ENCODE results near the gene MED12L.

MED12L gene

DNA sequence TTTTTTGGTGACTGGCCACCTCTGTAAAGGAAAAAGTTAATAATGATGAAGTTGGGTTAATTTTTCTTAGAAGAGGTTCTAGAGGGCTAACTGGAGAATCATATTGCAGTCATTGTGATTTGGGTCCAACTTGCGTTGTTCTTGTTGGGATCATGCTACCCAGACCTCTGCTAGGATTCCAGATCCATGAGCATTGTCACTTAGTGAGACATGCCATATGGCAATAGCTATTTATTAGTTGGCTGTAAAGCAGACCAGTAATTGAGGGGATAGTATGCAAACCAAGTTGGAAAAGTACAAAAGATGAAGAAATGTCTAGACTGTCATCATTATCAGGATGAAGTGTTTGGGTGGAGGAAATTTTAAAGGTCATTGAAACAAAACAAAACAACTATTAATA, 329.8 kb downstream of the MED12L start:
- Histone ChIP-seq H3K36me3 (ENCODE audit: control insufficient read depth in 1 of 2, insufficient read depth in 2 of 2, low read length in 2 of 2) (no peaks in the 10 kb centered on the region), H3K27me3 (ENCODE audit: control insufficient read depth in 1 of 2, insufficient read depth in 2 of 2, low read length in 2 of 2) (no peaks in the 10 kb centered on the region), H3K4me1 (ENCODE audit: control insufficient read depth in 1 of 2, insufficient read depth in 2 of 2, low read length in 2 of 2) (no peaks in the 10 kb centered on the region), H3K9ac (ENCODE audit: low read depth in 1 of 2, low read length in 2 of 2) (no peak overlapping the region), H3K4me3 (ENCODE audit: low read depth in 1 of 2, low read length in 2 of 2) (no peak overlapping the region), H3K27ac (ENCODE audit: low read depth, low read length) (no peak overlapping the region), H3K9me3 (ENCODE audit: control insufficient read depth in 1 of 2, low read length in 2 of 2) (no peaks in the 10 kb centered on the region)

GRCh38 chr3:151419806-151420205, 334.3 kb downstream of the MED12L start:
- Histone ChIP-seq H3K27ac (ENCODE audit: low read depth, low read length) (no peak overlapping the region), H3K9ac (ENCODE audit: low read depth in 1 of 2, low read length in 2 of 2) (no peak overlapping the region), H3K9me3 (ENCODE audit: control insufficient read depth in 1 of 2, low read length in 2 of 2) (no peaks in the 10 kb centered on the region), H3K36me3 (ENCODE audit: control insufficient read depth in 1 of 2, insufficient read depth in 2 of 2, low read length in 2 of 2) (no peaks in the 10 kb centered on the region), H3K4me1 (ENCODE audit: control insufficient read depth in 1 of 2, insufficient read depth in 2 of 2, low read length in 2 of 2) (no peaks in the 10 kb centered on the region), H3K27me3 (ENCODE audit: control insufficient read depth in 1 of 2, insufficient read depth in 2 of 2, low read length in 2 of 2) (no peaks in the 10 kb centered on the region), H3K4me3 (ENCODE audit: low read depth in 1 of 2, low read length in 2 of 2) (no peak overlapping the region)

DNA sequence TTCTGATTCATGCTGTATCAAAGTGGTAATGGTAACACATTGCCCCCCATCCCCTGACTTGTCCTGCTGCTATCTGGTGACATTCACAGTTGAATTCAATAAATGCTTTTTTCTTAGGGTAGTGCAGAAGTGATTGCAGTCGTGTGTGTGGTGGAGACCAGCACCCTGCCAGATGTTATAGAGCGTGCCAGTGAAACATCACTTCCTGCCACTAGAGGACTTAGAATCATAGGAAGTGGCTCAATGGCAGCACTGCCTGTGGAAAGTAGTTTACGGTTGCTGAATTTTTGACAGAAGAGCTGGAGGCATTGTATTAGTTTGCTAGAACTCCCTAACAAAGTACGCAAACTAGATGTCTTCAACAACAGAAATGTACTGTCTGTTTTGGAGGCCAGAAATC, 336.5 kb downstream of the MED12L start:
- H3K4me3 ChIP-seq (ENCODE audit: low read depth in 1 of 2, low read length in 2 of 2), result no peak overlapping the region

DNA sequence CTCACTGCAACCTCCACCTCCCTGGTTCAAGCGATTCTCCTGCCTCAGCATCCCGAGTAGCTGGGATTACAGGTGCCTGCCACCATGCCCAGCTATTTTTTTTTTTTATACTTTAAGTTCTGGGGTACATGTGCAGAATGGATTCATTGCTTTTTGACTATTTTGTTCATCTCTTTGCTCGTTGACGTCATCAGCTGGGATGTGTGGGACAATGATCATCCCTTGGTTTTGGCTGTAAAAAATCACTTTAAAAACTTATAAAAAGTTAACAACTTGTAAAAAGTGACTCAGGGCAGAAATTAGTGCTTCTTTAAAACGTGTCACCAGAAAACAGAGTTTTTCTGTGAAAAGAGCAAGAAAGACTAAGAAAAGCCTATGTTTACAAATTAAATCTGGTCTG, 337.6 kb downstream of the MED12L start:
- Histone ChIP-seq H3K36me3 (ENCODE audit: control insufficient read depth in 1 of 2, insufficient read depth in 2 of 2, low read length in 2 of 2) (no peaks in the 10 kb centered on the region), H3K9ac (ENCODE audit: low read depth in 1 of 2, low read length in 2 of 2) (no peak overlapping the region), H3K27me3 (ENCODE audit: control insufficient read depth in 1 of 2, insufficient read depth in 2 of 2, low read length in 2 of 2) (no peaks in the 10 kb centered on the region), H3K4me1 (ENCODE audit: control insufficient read depth in 1 of 2, insufficient read depth in 2 of 2, low read length in 2 of 2) (no peaks in the 10 kb centered on the region), H3K4me3 (ENCODE audit: low read depth in 1 of 2, low read length in 2 of 2) (no peak overlapping the region), H3K9me3 (ENCODE audit: control insufficient read depth in 1 of 2, low read length in 2 of 2) (no peaks in the 10 kb centered on the region), H3K27ac (ENCODE audit: low read depth, low read length) (no peak overlapping the region)

More for the DNA sequence above, 336.5 kb downstream of the MED12L start:
- no peak overlapping the region for H3K9ac ChIP-seq (ENCODE audit: low read depth in 1 of 2, low read length in 2 of 2)
- no peaks in the 10 kb centered on the region for H3K36me3 ChIP-seq (ENCODE audit: control insufficient read depth in 1 of 2, insufficient read depth in 2 of 2, low read length in 2 of 2)
- no peak overlapping the region for H3K27ac ChIP-seq (ENCODE audit: low read depth, low read length)
- H3K4me1 ChIP-seq (ENCODE audit: control insufficient read depth in 1 of 2, insufficient read depth in 2 of 2, low read length in 2 of 2), result no peaks in the 10 kb centered on the region
- H3K27me3 ChIP-seq (ENCODE audit: control insufficient read depth in 1 of 2, insufficient read depth in 2 of 2, low read length in 2 of 2), result no peaks in the 10 kb centered on the region
- no peaks in the 10 kb centered on the region for H3K9me3 ChIP-seq (ENCODE audit: control insufficient read depth in 1 of 2, low read length in 2 of 2)

DNA sequence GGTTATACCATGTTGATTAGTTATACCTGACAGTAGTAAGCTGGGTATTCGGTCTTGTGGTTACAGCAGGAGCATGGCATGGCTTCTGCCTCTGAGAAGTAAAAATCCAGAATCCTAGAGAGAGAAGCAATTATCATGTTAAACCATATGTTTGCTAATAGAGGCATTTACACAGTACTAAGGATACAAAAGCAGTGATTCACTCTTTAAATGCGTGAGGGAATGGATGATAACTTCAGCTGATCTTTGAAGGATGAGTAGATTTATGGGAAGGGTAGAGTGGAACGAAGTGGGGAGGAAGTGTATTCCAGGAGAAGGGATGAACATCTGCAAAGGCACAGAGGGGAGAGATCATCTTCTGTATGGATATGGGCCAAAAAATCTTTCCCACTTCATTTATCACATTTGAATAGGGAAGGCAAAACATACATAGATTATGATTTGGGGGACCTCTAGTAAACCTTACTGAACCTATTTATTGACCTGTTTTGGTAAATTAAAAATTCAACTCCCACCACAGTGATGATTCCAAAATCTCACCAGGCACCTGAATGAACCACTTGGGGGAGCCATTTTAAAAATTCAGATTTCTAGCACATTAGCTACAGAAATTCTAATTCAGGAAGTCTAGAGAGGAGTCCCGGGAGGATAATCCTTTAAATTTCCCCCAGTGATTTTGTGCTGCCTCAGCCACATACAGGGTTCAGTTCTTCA, 340.3 kb downstream of the MED12L start:
- Histone ChIP-seq H3K9me3 (ENCODE audit: control insufficient read depth in 1 of 2, low read length in 2 of 2) (no peaks in the 10 kb centered on the region), H3K4me1 (ENCODE audit: control insufficient read depth in 1 of 2, insufficient read depth in 2 of 2, low read length in 2 of 2) (no peaks in the 10 kb centered on the region), H3K9ac (ENCODE audit: low read depth in 1 of 2, low read length in 2 of 2) (no peak overlapping the region), H3K4me3 (ENCODE audit: low read depth in 1 of 2, low read length in 2 of 2) (no peak overlapping the region), H3K36me3 (ENCODE audit: control insufficient read depth in 1 of 2, insufficient read depth in 2 of 2, low read length in 2 of 2) (no peaks in the 10 kb centered on the region), H3K27me3 (ENCODE audit: control insufficient read depth in 1 of 2, insufficient read depth in 2 of 2, low read length in 2 of 2) (no peaks in the 10 kb centered on the region), H3K27ac (ENCODE audit: low read depth, low read length) (no peak overlapping the region)

- no peak overlapping the region for H3K9ac ChIP-seq (ENCODE audit: low read depth in 1 of 2, low read length in 2 of 2)
- H3K4me3 ChIP-seq (ENCODE audit: low read depth in 1 of 2, low read length in 2 of 2), result no peak overlapping the region
- no peak overlapping the region for H3K27ac ChIP-seq (ENCODE audit: low read depth, low read length)
- no peaks in the 10 kb centered on the region for H3K36me3 ChIP-seq (ENCODE audit: control insufficient read depth in 1 of 2, insufficient read depth in 2 of 2, low read length in 2 of 2)
- no peaks in the 10 kb centered on the region for H3K27me3 ChIP-seq (ENCODE audit: control insufficient read depth in 1 of 2, insufficient read depth in 2 of 2, low read length in 2 of 2)
- H3K9me3 ChIP-seq (ENCODE audit: control insufficient read depth in 1 of 2, low read length in 2 of 2), result no peaks in the 10 kb centered on the region
- no peaks in the 10 kb centered on the region for H3K4me1 ChIP-seq (ENCODE audit: control insufficient read depth in 1 of 2, insufficient read depth in 2 of 2, low read length in 2 of 2)
Measured at GRCh38 chr3:151426341-151426657, 340.8 kb downstream of the MED12L start.

- no peaks in the 10 kb centered on the region for H3K27me3 ChIP-seq (ENCODE audit: control insufficient read depth in 1 of 2, insufficient read depth in 2 of 2, low read length in 2 of 2)
- H3K27ac ChIP-seq (ENCODE audit: low read depth, low read length), result no peak overlapping the region
- H3K9ac ChIP-seq (ENCODE audit: low read depth in 1 of 2, low read length in 2 of 2), result no peak overlapping the region
- H3K9me3 ChIP-seq (ENCODE audit: control insufficient read depth in 1 of 2, low read length in 2 of 2), result no peaks in the 10 kb centered on the region
- H3K36me3 ChIP-seq (ENCODE audit: control insufficient read depth in 1 of 2, insufficient read depth in 2 of 2, low read length in 2 of 2), result no peaks in the 10 kb centered on the region
- no peaks in the 10 kb centered on the region for H3K4me1 ChIP-seq (ENCODE audit: control insufficient read depth in 1 of 2, insufficient read depth in 2 of 2, low read length in 2 of 2)
- H3K4me3 ChIP-seq (ENCODE audit: low read depth in 1 of 2, low read length in 2 of 2), result no peak overlapping the region
Measured at GRCh38 chr3:151428386-151428785, 342.9 kb downstream of the MED12L start.

- no peak overlapping the region for H3K9ac ChIP-seq (ENCODE audit: low read depth in 1 of 2, low read length in 2 of 2)
- H3K36me3 ChIP-seq (ENCODE audit: control insufficient read depth in 1 of 2, insufficient read depth in 2 of 2, low read length in 2 of 2), result no peaks in the 10 kb centered on the region
- no peaks in the 10 kb centered on the region for H3K4me1 ChIP-seq (ENCODE audit: control insufficient read depth in 1 of 2, insufficient read depth in 2 of 2, low read length in 2 of 2)
- H3K9me3 ChIP-seq (ENCODE audit: control insufficient read depth in 1 of 2, low read length in 2 of 2), result no peaks in the 10 kb centered on the region
- no peak overlapping the region for H3K4me3 ChIP-seq (ENCODE audit: low read depth in 1 of 2, low read length in 2 of 2)
- no peaks in the 10 kb centered on the region for H3K27me3 ChIP-seq (ENCODE audit: control insufficient read depth in 1 of 2, insufficient read depth in 2 of 2, low read length in 2 of 2)
- H3K27ac ChIP-seq (ENCODE audit: low read depth, low read length), result no peak overlapping the region
Measured at GRCh38 chr3:151430821-151431484, 345.5 kb downstream of the MED12L start.

- Histone ChIP-seq H3K4me1 (ENCODE audit: control insufficient read depth in 1 of 2, insufficient read depth in 2 of 2, low read length in 2 of 2) (no peaks in the 10 kb centered on the region), H3K4me3 (ENCODE audit: low read depth in 1 of 2, low read length in 2 of 2) (no peak overlapping the region), H3K9me3 (ENCODE audit: control insufficient read depth in 1 of 2, low read length in 2 of 2) (no peaks in the 10 kb centered on the region), H3K36me3 (ENCODE audit: control insufficient read depth in 1 of 2, insufficient read depth in 2 of 2, low read length in 2 of 2) (no peaks in the 10 kb centered on the region), H3K27ac (ENCODE audit: low read depth, low read length) (no peak overlapping the region), H3K9ac (ENCODE audit: low read depth in 1 of 2, low read length in 2 of 2) (no peak overlapping the region), H3K27me3 (ENCODE audit: control insufficient read depth in 1 of 2, insufficient read depth in 2 of 2, low read length in 2 of 2) (no peaks in the 10 kb centered on the region)
Measured at GRCh38 chr3:151431940-151432339, 346.5 kb downstream of the MED12L start.

GRCh38 chr3:151432616-151433372, 347.3 kb downstream of the MED12L start:
- no peaks in the 10 kb centered on the region for H3K27me3 ChIP-seq (ENCODE audit: control insufficient read depth in 1 of 2, insufficient read depth in 2 of 2, low read length in 2 of 2)
- H3K36me3 ChIP-seq (ENCODE audit: control insufficient read depth in 1 of 2, insufficient read depth in 2 of 2, low read length in 2 of 2), result no peaks in the 10 kb centered on the region
- no peaks in the 10 kb centered on the region for H3K4me1 ChIP-seq (ENCODE audit: control insufficient read depth in 1 of 2, insufficient read depth in 2 of 2, low read length in 2 of 2)
- no peak overlapping the region for H3K4me3 ChIP-seq (ENCODE audit: low read depth in 1 of 2, low read length in 2 of 2)
- H3K9ac ChIP-seq (ENCODE audit: low read depth in 1 of 2, low read length in 2 of 2), result no peak overlapping the region
- no peak overlapping the region for H3K27ac ChIP-seq (ENCODE audit: low read depth, low read length)
- no peaks in the 10 kb centered on the region for H3K9me3 ChIP-seq (ENCODE audit: control insufficient read depth in 1 of 2, low read length in 2 of 2)
